Calu3 (cell line): ENCODE results near the gene CHRNA10. TPM values are rescaled to one million over a fixed set of nuclear protein-coding genes. Genes with fewer than 3 reads are reported as not detected.
A peak's percentile ranks its signal among the peaks of the same experiment; 100 is the strongest.

Source experiments
- Bru-seq: library from RNA; stranded (reverse); fragments of 400-500 nt; gene quantifications from one replicate; lab custom pipeline; 2021; lab: Mats Ljungman, UMichigan
- BruChase-seq, 2 experiments: library from RNA; stranded (reverse); fragments of 400-500 nt; gene quantifications; one replicate each; lab custom pipeline; 2021; lab: Mats Ljungman, UMichigan
- BruUV-seq: library from RNA; stranded (reverse); fragments of 400-500 nt; replicated peaks from 2 replicates; lab custom pipeline; 2021; lab: Mats Ljungman, UMichigan
- CTCF ChIA-PET: fragments of 300-600 bp; sonication (Branson Sonifier 250); formaldehyde crosslinking; loops from one replicate; lab custom pipeline; 2022; ENCODE audit warnings: antibody characterized with exemption; lab: Charles Lee
- DNase-seq: peaks from one replicate; pipeline ENCODE4 v3.0.0; 2022
- H3K27ac Mint-ChIP-seq: one replicate; pipeline ENCODE4 v1.8.0; 2022; ENCODE audit warnings: mixed read lengths; ENCODE audit not compliant: unreplicated experiment
- H3K27me3 Mint-ChIP-seq: one replicate; pipeline ENCODE4 v1.8.0; 2022; ENCODE audit warnings: mixed read lengths; ENCODE audit not compliant: unreplicated experiment
- H3K36me3 Mint-ChIP-seq: one replicate; pipeline ENCODE4 v1.8.0; 2022; ENCODE audit warnings: mild to moderate bottlenecking, moderate library complexity, mixed read lengths; ENCODE audit not compliant: insufficient read depth, unreplicated experiment
- H3K4me1 Mint-ChIP-seq: one replicate; pipeline ENCODE4 v1.8.0; 2022; ENCODE audit warnings: mild to moderate bottlenecking, low read depth, mixed read lengths; ENCODE audit not compliant: unreplicated experiment
- H3K4me3 Mint-ChIP-seq: one replicate; pipeline ENCODE4 v1.8.0; 2022; ENCODE audit warnings: mild to moderate bottlenecking, low read depth, moderate library complexity, mixed read lengths; ENCODE audit not compliant: unreplicated experiment
- H3K9me3 Mint-ChIP-seq: one replicate; pipeline ENCODE4 v1.8.0; 2022; ENCODE audit warnings: low read depth, mixed read lengths; ENCODE audit not compliant: unreplicated experiment
- CTCF ChIP-seq: fragments of 200-600 bp; IDR thresholded peaks from one replicate; pipeline ENCODE4 v1.8.0; 2022; ENCODE audit warnings: antibody characterized with exemption; ENCODE audit not compliant: unreplicated experiment
- intact Hi-C: fragments of 100-400 bp; cut with micrococcal nuclease; formaldehyde crosslinking; loops from one replicate; pipeline ENCODE4 v1.10.0; 2022; ENCODE audit not compliant: unreplicated experiment
- long read RNA-seq: library from polyadenylated mRNA; stranded (forward); transcript quantifications from one replicate; pipeline ENCODE4 v2.0.0, GENCODE V29; 2022
- total RNA-seq: library from RNA; stranded (reverse); gene quantifications from 2 replicates; pipeline ENCODE4 v1.2.3, GENCODE V29; 2022

CHRNA10 gene
- total RNA-seq (6.5 and 6.9 TPM in 2 replicates), Bru-seq, nascent RNA (percentile 67 among the genes with signal in this experiment), BruChase-seq, experiment 1, labeled RNA remaining after a 6-hour chase (percentile 73 among the genes with signal in this experiment), BruChase-seq, experiment 2, labeled RNA remaining after a 2-hour chase (percentile 73 among the genes with signal in this experiment)
- long read RNA-seq, partial matches to known transcripts, result 0 of 8 reads
- long read RNA-seq, other reads (novel, unspliced or antisense), result 8 of 8 reads

DNA sequence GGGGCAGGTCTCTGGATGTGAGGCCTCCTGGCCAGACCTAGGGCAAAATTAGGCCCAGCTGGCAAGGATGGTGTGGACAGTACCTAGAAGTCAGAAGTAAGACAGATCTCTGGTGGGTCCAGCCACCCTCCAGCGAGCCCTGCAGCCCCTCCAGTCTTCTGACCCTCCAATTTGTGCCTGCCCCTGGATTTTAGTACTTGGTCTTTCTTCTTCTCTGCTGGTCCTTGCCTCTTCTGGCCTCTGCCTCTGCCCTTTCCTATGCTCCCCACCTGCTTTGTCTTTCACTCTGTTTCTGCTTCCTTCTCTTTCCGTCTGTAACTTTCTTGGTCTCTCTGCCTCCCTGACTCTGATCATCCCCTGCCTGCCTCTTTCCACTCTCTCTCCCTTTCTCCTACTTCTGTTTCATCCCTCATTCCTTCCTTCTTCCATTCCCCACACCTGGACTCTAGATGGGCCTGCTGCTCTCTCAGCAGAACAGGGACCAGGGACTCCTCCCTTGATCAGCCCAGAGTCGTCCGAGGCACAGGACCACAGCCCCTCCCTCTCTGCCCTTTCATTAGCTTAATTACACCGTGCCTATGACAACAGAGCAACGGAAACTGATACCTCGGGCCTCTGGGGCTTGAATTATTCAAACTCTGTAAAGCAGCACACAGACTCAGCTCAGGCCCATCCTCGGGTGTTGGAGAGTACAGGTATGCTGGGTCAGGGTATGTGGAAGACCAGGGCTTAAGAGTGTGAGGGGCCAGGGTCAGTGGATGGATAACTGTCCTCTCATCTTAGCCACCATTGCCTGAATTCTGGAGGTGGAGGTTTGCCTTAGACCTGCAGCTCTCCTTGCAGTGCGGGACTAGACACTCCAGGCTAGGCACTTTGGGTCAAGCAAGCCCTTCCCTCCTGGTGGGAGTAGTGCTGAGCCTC is at the start of gene CHRNA10:
CHRNA10 (minus strand) TSS at position 51 of the 921 bp plus-strand sequence. CDS start 72 bp downstream, outside the sequence.
- no peak for TF ChIP-seq CTCF
- Mint-ChIP-seq H3K9me3 (no peaks in the 10 kb centered on the region), H3K36me3 (peaks cover 33% of the 10 kb centered on the region), H3K4me1 (no peaks in the 10 kb centered on the region), H3K27ac (peak within 1 kb of the TSS; percentile 25), H3K27me3 (no peaks in the 10 kb centered on the region), H3K4me3 (no peak within 1 kb of the TSS)
- intact Hi-C loops, result no loop called here
- no peak for DNase-seq
- BruUV-seq, result no TSS peak
- CTCF ChIA-PET, result interaction anchor here (0.6 kb wide), 1 partner anchor 23 kb away, joined by 9 read pairs; no protein-coding TSS in a partner anchor

DNA sequence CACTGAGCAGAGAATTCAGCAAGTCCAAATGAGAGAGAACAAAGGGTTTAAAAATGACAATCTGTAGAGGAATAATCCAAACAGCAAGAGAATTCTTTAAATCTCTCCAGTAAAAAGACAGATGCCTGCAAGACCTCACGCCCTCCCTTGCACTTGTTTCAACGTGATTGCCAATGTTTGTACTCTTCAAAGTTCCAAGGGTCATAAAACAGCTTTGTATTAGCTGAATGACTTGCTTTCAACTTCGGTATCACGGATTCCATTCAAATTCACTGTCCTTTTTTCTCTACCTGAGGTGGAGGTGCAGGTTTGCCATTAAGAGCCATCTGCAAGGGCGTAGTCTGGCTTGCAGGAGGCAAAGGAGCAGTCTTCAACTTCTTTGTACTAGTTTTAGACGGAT is 41.1 kb upstream of the CHRNA10 start:
- no peak overlapping the region for H3K4me3 Mint-ChIP-seq
- TF ChIP-seq CTCF, result no peak
- H3K36me3 Mint-ChIP-seq, result peaks cover 56% of the 10 kb centered on the region
- intact Hi-C loops, result no loop called here
- no peaks in the 10 kb centered on the region for H3K27me3 Mint-ChIP-seq
- no peak overlapping the region for H3K27ac Mint-ChIP-seq
- CTCF ChIA-PET, result no interaction called here
- no TSS peak for BruUV-seq
- no peaks in the 10 kb centered on the region for H3K4me1 Mint-ChIP-seq
- H3K9me3 Mint-ChIP-seq, result no peaks in the 10 kb centered on the region
- no peak for DNase-seq

GRCh38 chr11:3710485-3711259 is 39.5 kb upstream of the CHRNA10 start:
- intact Hi-C loops, result no loop called here
- Mint-ChIP-seq H3K4me1 (no peaks in the 10 kb centered on the region), H3K36me3 (peaks cover 53% of the 10 kb centered on the region), H3K27ac (no peak overlapping the region), H3K9me3 (no peaks in the 10 kb centered on the region), H3K27me3 (no peaks in the 10 kb centered on the region), H3K4me3 (no peak overlapping the region)
- BruUV-seq, result no TSS peak
- no peak for TF ChIP-seq CTCF
- no peak for DNase-seq
- CTCF ChIA-PET, result no interaction called here

GRCh38 chr11:3709977-3710376 is 38.8 kb upstream of the CHRNA10 start:
- Mint-ChIP-seq H3K27me3 (no peaks in the 10 kb centered on the region), H3K27ac (no peak overlapping the region), H3K9me3 (no peaks in the 10 kb centered on the region), H3K36me3 (peaks cover 50% of the 10 kb centered on the region), H3K4me1 (no peaks in the 10 kb centered on the region), H3K4me3 (no peak overlapping the region)
- no peak for DNase-seq
- no TSS peak for BruUV-seq
- intact Hi-C loops, result no loop called here
- CTCF ChIA-PET, result no interaction called here
- TF ChIP-seq CTCF, result no peak
